ENCODE data around the gene IQCM.

The IQCM gene, protein sequence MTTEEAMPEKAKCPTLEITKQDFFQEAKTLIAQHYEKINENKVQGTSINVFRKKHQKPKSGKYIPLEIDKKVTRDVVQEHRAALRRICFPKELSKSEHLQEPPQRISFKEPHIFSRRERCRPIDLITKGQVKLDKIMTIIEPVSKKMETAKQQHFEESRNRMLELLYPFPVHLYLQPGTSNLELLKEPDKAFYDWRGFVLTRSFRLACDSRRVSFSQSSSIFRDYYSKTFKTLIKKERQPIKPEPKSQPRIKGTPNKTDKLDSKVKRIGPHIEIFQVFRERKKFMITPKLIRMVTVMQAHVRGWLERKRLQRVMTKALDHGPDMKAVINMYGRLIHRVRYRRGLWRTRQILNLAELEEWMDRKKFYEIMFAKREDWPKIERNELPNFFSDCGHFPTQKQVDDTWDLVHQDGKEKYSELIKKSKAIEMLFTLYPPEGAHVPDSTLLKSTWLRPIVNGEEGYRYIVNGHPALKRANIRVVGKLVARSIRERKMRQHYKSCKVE

DNA sequence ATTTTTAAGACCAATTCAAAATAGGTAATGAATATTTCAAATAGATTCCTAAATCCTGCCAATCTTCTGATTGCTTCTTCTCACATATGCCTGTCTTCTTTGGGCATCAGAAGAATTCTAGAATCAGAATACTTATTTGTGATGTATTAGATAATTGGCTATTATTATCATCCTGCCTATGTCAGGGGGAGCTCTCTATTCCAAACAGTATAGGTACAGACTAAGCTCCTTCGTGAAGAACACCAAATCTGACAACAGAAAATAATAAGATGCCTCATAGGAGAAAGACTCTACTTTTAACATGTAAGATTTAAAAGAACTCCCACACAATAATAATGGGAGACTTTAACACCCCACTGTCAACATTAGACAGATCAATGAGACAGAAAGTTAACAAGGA lies at the start of gene IQCM:
IQCM (minus strand) TSS at position 101 of the 400 bp plus-strand sequence. CDS start 73,152 bp downstream, outside the sequence.
- no peak for DNase-seq (ENCODE audit: low read depth in 2 of 2)

DNA sequence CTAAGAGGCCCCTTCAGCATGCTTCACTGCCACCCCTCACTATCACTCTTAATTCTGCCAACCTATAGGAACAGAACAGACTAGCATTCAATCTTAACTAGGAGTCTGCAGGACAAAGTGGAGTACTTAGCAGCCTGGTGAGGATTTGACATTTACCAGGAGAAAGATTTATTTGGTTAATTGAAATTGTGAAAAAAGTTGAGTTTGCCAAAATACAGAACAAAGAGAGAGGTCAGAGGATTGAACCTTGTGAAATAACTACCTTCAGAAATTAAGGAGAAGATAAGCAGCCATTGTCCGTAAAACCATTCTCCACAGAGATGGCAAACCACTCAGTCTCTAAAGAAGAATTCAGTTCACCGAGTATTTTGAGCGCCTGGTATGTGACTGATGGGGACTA lies 41.8 kb upstream of the IQCM start:
- DNase-seq (ENCODE audit: low read depth in 2 of 2) = no peak

DNA sequence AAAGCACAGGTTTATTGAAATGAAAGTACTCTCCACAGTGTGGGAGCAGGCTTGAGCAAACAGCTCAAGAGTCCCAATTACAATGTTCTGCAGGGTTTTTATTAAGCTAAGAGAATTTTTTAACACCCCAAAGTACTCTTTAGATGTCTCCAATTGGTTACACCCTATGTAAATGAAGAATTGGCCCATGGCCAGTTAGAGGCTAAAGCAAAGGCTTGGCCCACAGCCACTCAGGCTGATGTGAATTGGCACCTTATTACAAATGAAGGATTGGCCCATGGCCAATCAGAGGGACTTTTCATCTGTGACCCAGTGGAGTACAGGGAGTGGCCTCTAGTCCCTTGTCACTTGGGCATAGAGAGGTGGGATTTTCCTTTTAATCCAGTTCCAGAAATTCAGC lies 30.1 kb upstream of the IQCM start:
- no peak for DNase-seq (ENCODE audit: low read depth in 2 of 2)

DNA sequence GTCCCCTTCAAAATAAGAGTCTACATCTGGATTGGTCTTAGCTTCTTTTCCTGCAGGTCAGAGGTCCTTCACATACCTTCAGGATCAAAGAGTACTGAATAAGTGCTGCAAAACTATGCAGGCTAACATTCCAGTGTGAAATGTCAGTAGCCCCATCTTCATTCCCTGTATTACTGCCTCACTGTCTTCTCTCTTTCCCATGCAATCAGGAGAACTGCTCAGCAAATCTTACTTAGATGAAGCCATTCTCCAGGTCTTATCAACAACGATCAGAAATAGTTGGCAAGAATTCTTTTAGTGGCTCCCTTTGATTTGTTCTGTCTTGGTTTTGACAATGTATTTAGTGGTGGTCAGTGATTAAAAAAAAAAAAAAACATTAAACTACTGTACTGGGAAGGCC lies 26.0 kb upstream of the IQCM start:
- DNase-seq (ENCODE audit: low read depth in 2 of 2) = no peak

DNA sequence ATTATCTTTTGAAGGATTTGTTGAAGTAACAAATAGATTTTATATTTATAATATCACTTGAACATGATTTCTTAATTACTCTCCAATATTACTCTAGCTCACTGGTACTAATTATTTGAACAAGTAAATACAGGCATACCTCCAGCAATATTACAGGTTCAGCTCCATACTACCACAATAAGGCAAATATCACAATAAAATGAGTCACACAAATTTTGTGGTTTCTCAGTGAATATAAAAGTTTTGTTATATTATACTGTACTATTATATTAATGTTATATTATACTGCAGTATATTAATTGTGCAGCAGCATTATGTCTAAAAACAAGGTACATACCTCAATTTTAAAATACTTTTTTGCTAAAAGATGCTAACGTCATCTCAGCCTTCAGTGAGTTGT lies 22.4 kb upstream of the IQCM start:
- DNase-seq (ENCODE audit: low read depth in 2 of 2) = no peak

DNA sequence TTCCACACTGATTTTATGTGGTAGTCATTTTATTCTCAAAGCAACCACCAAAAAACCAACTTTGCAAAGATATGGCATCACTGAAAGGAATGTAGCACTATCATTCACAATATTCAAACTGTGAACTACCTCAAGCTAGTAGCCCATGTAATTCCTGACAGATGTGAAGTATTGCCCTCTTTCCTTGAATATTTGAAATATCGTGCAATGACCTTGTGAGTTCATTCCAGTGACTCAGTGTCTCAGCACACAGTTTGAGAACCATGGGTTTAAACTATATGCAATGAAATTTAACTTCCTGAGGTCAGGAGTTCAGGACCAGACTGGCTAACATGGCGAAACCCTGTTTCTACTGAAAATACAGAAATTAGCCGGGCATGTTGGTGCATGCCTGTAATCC lies 20.9 kb upstream of the IQCM start:
- DNase-seq (ENCODE audit: low read depth in 2 of 2) = no peak

DNA sequence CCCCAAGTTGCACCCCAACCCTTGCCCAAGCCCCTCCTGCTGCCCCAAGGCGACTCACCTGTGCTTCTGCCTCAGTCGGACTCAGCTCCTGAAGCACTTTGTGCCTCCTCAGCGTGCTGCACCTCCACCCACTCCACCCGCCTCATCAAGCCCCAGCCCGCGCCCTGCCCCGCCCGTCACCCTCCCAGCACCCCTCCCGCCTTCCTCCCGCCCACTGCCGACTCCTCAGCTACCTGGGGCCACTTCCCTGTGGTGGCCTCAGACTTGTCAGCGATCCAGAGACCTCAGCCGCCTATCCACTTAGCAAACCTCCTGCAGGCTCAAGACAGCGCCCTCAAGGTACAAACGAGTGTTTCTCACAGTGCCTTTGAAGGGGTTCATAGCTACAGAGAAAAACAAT lies 19.6 kb upstream of the IQCM start:
- no peak for DNase-seq (ENCODE audit: low read depth in 2 of 2)

DNA sequence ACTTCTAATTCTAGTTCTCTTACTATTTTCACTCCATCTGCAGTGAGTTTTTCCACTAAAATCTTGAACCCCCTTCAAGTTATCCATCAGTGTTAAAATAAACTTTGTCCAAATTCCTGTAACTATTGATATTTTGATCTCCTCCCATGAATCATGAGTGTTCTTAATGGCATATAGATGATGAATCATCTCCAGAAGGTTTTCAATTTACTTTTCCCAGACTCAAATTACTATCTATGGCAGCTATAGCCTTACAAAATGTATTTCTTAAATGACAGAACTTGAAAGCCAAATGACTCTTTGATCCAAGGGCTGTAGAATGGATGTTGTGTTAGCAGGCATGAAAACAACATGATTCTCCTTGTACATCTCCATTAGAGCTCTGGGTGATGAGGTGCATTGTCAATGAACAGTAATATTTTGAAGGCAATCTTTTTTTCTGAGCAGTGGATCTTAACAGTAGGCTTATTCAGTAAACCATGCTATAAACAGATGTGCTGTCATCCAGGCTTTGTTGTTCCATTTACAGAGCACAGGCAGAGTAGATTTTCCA lies 16.1 kb upstream of the IQCM start:
- DNase-seq (ENCODE audit: low read depth in 2 of 2) = no peak

DNA sequence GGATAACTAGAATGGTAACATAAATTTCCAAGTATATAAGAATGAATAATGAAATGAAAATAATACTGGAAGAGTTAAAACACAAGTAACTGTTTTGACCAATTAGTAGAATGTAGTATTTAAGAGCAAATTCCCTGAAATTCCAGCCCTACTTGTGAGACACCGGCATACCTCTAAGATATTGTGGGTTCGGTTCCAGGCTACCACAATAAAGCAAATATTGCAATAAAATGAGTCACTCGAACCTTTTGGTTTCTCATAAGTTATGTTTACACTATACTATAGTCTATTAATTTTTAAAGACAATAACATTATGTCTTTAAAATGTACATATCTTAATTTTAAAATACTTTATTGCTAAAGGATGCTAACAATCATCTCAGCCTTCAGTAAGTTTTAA lies 15.2 kb upstream of the IQCM start:
- DNase-seq (ENCODE audit: low read depth in 2 of 2) = no peak

DNA sequence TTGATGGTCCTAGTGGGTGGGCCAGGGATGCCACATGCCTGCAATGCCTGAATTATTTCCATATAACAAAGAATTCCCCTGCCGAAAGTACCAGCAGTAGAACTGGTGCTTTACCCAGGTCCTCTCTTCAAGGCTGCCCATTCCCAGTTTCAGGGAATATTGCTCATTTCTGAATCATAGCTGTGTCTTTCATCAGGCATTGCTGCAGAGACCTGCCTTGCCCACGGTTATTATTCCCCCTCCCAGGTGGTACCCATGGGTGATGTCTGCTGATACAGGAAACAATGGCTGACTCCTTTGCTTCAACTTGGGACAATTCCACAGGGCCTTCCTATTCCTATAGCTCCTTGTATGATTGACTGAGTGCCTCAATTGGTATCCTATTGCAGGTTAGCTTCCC lies 9.7 kb upstream of the IQCM start:
- DNase-seq (ENCODE audit: low read depth in 2 of 2) = no peak

DNA sequence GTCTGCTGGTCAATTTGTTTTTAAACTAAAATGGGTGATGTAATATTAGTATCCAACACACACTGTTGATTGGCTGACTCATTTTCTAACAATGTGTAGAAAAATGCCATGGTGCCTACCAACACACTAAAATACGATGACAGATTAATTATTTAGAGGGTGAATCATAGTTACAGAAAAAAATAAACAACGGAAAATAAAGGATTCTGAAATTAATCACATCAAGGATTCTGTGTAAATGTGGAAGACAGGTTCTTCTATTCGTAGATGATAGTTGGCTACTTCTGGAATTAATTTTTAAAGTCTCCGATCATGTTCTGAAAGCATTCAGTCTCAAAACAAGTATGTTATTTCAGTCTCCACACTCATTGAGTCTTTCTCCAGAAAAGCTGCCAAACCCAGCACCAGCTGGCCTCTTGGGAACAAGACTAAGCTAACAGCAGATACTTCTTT lies 8.2 kb upstream of the IQCM start:
- no peak for DNase-seq (ENCODE audit: low read depth in 2 of 2)

DNA sequence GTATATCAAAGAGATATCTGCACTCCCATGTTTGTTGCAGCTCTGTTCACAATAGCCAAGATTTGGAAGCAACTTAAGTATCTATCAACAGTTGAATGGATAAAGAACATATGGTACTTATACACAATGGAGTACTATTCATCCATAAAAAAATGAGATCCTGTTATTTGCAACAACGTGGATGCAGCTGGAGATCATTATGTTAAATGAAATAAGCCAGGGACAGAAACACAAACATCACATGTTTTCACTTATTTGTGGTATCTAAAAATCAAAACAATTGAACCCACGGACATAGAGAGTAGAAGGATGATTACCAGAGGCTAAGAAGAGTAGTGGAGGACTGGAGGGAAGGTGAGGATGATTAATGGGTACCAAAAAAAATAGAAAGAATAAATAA lies 14.2 kb downstream of the IQCM start:
- DNase-seq (ENCODE audit: low read depth in 2 of 2) = no peak

DNA sequence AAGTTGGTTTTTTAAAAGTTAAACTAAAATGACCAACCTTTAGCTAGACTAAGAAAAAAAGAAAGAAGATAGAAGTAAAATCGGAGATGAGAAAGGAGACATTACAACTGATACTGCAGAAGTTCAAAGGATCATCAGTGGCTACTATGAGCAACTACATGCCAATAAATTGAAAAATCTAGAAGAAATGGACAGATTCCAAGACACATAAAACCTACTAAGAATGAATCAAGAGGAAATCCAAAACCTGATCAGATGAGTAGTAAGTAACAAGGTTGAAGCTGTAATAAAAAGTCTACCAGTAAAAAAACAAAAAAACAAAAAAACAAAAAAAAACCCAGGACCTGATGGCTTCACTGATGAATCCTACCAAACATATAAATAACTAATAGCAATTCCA lies 16.1 kb downstream of the IQCM start:
- DNase-seq (ENCODE audit: low read depth in 2 of 2) = no peak

DNA sequence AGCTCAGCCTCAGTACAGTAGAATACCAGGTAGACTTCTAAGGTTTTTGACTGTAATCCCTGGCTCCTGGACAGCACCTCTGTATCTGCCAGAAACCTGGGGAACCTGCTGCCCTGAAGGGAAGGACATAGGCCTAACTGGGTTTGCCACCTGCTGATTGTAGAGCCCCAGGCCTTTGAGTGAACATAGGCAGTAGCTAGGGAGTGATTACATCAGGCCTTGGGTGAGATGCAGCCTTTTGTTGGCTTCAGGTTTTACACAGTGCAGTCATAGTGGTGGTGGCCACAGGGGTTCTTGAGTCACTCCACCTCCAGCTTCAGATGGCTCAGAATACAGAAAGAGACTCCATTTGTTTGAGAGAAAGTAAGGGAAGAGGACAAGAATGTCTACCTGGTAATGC lies 19.3 kb downstream of the IQCM start:
- DNase-seq (ENCODE audit: low read depth in 2 of 2) = no peak

DNA sequence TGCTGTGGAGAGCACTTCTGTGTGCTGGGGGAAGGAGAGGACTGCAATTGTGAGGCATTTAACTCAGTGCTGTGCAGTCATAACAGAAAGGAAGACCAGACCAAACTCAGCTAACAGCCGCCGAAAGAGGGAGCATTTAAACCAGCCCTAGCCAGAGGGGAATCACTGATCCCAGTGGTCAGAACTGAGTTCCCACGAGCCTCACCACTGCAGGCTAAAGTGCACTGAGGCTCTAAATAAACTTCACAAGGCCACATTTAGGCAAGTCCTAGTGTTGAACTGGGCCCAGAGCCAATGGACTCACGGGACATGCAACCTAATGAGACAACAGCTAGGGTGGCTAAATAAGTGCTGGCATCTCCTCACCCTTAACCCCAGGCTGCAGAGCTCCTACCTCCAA lies 20.4 kb downstream of the IQCM start:
- no peak for DNase-seq (ENCODE audit: low read depth in 2 of 2)

DNA sequence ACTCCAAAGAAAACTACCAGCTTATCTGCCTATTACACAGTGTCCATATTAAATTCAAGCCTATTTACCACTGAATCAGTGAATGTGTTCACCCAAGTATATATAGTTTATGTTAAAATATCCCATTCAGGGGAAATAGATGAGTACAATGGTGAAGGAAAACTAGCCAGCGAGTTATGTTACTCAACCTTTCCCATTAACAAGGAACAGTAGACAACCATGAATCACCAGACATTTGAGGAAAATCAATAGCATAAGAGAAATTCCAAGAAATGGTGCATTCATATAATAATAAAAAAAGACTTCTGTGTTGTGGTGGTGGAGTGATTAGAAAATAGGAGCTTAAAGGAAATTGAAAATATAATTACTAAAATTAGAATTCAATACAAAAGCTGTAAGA lies 21.3 kb downstream of the IQCM start:
- DNase-seq (ENCODE audit: low read depth in 2 of 2) = no peak

DNA sequence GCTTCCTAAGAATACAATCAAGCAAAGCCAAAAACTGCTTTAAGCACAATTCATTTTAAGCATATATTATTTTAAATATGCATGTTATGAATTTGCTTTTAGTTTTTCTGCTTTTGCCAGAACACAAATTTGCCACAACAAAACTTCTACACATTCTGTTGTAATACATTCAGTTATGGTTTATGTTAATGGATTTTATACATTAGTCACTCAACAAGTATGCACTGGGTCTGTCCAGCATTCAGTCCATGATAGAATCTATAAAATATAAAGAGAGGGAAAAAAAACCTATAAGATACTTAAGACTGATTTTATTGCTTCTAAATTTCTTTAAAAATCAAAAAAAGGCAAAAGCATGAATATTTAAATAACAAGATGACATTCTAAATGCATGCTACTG lies 22.2 kb downstream of the IQCM start:
- DNase-seq (ENCODE audit: low read depth in 2 of 2) = no peak

DNA sequence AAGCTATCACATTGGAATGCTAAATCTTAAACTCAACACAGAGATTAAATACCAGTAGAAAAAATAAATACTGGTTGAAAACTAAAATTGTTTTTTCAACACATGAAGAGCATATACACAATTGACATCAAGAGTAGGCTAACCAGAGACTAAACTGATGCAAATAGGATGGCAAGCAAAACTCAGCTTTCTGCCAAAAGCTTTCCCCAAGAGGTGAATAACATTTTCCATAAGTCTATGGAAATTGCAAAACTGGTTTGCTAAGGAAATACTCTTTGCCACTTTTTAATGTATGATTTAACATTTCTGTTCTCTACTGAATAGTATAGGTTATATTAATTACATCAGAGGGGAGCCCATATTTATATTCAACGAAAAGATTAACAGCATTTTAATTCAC lies 23.8 kb downstream of the IQCM start:
- no peak for DNase-seq (ENCODE audit: low read depth in 2 of 2)

DNA sequence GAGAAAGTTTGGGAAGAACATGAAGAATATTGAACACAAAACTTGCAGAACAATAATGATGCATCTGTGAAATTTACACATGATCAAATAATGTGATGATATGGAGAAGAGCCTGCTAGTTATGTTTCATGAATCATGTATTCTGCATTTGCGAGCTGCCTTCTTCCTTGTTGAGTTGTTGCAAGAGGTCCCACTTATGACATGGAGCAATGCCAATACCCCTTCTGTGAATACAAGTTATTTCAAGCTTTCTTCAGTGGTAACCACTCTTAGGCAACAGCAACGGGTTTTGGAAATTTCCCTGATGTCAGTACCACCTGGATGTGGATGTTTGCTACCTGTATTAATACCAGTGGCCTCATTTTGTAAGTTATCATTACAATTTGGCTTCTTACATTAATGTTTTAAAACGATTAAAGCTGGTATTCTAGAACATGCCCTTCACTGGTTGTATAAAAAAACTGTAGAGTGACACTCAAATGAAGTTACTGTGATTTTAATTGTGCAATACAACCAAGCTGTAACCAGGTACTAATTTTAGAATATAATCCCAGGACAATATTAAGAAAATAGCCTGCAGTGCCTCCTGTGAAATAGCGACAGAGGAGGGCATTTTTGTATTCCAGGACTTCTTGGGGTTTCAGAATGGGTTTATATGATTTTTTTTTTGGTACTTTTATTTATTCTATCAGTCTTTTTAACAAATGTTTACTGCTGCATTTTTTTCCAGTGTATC lies 25.3 kb downstream of the IQCM start:
- DNase-seq (ENCODE audit: low read depth in 2 of 2) = no peak

DNA sequence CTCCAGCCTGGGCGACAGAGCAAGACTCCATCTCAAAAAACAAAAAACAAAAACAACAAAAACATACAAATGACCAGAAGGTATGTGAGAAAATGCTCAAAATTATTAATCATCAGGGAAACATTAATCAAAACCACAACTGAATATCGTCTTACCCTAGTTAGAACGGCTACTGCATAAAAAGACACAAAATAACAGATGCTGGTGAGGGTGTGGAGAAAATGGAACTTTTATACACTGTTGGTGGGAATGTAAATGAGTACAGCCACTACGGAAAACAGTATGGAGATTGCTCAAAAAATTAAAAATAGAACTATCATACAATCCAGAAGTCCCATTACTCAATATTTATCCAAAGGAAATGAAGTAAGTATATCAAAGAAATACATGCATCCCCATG lies 27.3 kb downstream of the IQCM start:
- no peak for DNase-seq (ENCODE audit: low read depth in 2 of 2)

DNA sequence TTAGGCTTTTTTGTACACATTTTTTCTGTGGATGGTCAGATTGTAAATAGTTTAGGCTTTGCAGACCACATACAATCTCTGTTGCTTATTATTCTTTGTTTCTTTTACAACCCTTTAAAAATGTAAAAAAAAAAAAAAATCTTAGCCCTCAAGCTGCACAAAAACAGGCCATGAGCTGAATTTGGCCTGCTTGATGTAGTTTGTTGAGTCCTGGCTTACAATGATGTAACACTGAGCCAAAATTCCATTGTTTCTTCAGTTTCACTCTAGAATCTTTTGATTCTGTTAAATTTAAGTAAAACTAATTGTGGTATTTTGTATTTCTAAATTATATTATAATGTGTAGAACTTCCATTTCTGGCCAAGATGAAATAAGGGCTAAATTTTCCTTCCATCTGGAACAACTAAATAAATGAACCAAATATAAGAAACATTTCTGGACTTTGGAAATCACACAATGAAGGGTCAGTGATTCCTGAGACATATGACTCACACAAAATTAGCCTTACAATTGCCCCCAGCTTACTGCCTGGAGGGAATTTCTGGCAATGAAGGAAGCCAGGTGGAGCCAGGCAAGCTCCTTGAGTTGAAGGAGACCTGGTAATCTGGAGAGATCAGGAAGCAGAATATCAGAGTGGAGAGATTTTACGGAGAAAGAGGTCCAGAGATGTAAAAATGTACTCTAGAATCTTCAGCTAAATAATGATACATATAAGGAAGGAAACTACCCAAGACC lies 29.8 kb downstream of the IQCM start:
- DNase-seq (ENCODE audit: low read depth in 2 of 2) = no peak

DNA sequence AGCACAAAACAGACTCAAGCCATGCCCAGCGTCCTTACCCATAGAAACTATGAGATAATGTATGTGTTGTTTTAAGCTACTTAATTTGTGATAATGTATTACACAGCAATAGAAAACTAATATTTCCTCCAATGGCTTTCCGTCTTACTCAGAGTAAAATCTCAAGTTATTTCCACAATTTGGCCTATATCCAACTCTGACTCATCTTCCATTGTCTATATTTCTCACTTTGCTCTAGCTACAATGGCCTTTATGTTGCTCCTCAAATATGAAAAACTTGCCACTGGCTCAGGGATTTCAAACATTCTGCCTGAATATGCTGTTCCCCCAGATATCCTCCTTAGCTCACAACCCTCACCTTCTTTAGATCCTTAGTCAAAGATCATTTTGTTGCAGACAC lies 31.6 kb downstream of the IQCM start:
- DNase-seq (ENCODE audit: low read depth in 2 of 2) = no peak

All from stimulated activated CD8-positive, alpha-beta memory T cell treated with anti-CD3 and anti-CD28 coated beads, Interleukin-7, amount 100 ng/mL, for 1 hour (primary cell).